Measurements from ENCODE around the gene SYPL1.

The SYPL1 gene

DNA sequence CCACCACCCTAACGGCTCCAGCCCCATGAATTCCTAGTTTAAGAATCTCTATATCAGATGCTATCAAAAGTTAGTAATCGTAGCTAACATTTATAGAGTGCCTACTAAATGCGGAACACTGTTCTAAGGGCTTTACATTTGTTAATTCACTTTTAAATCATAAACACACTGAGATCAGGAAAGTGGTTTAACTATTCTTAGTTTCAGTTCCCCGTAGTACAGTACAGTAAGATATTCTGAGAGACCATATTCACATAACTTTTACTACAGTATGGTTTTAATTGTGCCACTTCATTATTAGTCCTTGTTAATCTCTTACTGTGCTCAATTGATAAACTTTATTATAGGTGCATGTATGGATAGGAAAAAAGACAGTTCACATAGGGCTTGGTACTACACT lies 22.5 kb downstream of the SYPL1 start:
- DNase-seq: no peak

DNA sequence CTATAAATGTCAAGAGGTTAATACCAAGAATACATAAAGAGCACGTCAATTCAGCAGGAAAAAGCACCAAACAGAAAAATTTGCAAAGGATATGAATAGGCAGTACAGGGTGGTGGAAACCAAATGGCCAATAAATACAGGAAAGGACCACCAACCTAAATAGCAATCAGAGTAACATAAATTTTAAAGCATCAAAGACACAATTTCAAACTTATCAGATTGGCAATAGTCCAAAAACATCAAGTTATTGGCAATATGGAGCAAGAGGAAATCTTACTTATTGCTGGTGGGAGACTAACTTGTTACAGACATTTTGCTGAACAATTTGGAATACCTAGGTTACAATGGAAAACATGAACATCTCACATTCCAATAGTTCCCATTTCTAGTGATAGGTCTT lies 24.1 kb downstream of the SYPL1 start:
- DNase-seq: no peak

DNA sequence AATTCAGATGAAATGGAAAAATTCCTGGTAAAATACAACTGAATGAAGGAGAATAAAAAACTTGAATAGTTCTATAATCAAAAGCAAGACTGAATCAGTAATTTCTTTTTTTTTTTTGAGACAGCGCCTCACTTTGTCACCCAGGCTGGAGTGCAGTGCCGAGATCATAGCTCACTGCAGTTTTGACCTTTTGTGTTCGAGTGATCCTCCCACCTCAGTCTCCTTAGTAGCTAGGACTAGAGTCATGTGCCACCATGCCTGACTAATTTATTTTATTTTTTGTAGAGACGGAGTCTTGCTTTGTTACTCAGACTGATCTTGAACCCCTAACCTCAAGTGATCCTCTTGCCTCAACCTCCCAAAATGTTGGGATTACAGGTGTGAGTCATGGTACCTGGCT lies 26.1 kb downstream of the SYPL1 start:
- no peak for DNase-seq

DNA sequence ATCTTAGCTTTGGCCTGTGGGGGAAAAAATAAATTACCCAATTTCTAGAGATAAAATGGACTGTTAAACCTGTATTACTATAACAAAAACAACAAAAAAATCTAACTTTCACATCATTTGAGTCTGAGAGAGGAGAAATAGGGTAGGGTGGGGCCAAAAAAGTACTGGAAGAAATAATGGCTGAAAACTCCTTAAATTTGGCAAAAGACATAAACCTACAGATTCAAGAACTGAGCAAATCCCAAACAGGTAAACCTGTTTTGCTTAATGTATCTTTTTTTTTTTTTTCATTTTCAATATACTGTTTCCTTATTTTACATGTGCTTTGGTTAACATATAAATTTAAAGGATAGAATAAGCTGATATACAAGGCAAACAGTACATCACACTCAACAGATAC lies 27.1 kb downstream of the SYPL1 start:
- no peak for DNase-seq

DNA sequence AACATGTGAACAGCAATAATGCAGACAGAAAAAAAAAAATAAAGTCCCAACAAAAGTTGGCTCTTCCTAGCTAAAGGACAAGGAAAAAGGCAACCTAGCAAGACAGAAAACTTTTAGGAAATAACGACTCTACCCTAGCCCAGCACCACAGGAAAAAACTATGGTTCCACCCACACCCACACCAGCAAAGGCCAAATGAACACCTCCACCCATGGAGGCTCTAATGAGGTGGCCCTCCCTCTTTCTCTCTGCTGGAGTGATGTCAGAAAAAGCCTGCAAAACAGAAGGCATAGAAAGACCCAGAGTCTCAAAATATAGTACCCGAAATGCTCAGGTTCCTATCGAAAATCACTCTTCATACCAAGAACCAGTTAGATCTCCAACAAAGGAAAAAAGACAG lies 28.4 kb downstream of the SYPL1 start:
- no peak for DNase-seq

DNA sequence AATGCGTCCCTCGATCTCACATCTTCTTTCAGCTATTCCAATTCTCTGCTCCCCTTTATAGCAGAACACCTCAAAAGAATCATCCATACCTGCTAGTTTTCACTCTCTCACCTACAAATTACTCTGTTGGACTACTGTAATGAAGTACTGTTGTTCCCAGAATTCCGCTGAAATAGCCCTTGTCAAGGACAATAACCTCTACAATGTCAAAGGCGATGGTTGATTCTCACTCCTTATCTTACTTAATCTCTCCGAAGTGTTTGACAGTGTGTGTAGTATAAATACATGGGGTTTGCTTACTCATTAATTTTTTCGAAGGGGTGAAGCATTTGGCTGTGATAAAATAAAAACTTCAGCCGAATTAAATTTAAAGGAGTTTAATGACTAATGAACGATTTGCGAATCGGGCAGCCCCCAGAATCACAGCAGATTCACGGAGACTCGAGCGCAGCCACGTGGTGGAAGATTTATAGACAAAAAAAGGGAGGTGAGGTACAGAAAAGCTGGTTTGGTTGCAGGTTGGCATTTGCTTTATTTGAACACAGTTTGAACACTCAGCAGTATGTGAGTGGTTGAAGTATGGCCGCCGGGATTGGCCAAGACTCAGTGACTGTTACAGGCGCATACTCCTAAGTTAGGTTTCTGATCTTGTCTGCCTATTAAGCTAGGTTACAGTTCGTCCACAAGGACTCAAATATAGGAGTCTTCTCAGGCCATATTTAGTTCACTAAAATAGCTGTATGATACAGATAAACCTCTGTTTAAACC lies 29.8 kb downstream of the SYPL1 start:
- no peak for DNase-seq

DNA sequence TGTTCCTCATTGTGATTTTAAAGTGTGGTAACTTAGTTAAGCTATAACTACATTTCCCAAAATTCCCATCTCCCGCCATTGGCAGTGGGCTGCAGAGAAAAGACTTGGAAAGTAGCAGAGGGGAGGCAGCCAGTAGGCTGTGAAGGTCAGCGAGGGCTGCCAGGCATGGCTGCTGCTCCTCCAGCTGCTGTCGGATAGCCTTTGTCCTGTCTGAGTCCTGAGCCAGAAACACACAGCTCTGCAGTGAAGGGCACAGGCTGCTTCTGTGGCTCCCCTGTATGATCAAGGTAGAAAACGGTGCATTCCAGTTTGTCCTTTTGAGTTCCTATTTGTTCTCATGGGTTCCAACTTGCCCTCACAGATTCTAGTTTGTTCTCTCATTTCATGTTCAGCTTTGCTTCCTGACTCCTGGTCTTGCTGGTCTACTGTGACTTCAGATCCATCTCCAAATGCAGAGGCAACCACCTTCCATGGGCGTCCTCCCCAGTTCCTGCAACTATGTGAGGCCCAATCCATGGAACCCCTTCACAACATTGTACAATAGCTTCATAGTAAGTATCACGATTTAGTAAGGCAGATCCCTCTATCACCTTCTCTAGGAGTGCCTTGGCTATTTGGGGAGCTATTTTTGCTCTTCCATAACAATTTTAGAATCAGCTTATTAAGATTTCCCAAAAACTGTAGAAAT lies 31.7 kb downstream of the SYPL1 start:
- DNase-seq: no peak

DNA sequence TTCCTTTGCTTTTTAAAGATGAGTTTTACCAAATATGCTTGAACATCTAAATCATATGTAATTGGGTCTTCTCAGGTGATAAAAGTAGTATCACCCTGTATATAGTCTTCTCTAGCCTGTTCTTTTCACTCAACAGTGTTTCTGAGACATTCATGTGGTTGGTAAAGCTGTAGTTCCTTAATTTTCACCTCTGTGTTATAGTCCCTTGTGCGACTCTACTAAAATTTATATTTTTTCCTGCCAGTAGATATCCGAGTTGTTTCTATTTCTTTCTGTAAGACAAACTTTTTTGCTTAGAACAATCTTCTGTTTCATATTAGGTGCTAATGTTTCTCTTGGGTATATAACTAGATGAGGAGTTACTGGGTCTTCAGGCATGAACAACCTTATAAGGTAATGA lies 35.6 kb downstream of the SYPL1 start:
- DNase-seq: no peak

DNA sequence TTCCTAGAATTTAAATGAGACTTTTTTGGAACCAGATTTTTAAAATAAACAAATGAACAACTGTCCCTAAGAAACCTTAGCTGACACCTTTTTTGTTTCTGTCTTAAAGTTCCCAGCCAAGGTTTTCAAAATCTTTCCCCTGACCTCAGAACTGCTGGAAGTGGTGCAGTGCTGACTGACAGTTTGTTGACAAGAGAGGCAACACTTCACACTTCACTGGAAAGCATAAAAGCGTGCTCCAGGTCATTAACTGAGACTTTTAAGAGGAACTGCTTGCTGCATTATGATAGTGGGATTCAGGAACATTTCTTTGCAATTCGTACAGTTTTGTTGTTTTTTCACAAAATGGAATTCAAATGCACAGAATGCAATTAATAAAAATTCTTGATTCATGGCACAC lies 36.2 kb downstream of the SYPL1 start:
- DNase-seq: peak; percentile 69

DNA sequence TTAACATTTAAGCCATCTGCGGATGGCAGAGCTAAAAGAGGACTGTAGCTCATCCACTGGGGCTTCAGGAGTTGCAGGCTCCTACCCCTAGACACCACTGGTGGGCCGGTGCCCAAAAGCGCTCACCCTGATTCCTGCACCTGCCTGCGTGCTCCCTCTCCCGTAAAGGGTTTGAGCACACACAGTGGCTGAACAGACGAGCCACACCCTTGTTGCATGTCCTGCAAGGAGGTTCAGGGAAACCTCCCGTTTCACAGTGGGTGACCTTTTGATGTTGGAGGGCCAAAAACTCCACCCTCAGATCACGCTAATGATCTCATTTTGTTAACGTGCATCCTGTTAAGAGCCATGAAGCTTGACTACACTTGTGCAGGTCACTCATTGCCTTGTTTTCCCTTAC lies 37.9 kb downstream of the SYPL1 start:
- peak; percentile 82 for DNase-seq

DNA sequence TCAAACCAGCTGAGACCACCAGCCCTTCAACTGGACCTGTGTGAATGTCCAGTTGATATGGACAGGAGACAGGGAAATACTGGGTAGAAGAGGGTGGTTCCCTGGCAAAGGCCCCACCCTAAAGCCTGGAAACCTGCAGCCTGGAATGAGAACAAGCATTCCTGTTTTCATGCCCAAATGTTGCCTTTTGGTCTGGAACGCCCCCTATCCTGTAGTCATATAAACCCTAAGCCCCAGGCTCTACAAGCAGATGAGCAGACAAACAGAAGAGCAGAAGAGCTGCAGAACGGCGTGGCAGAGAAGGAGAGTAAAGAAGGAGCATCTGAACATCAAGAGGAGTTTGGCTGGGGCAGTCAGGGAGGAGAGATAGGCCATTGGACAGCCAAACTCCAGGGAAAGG lies 38.4 kb downstream of the SYPL1 start:
- peak; percentile 29 for DNase-seq

DNA sequence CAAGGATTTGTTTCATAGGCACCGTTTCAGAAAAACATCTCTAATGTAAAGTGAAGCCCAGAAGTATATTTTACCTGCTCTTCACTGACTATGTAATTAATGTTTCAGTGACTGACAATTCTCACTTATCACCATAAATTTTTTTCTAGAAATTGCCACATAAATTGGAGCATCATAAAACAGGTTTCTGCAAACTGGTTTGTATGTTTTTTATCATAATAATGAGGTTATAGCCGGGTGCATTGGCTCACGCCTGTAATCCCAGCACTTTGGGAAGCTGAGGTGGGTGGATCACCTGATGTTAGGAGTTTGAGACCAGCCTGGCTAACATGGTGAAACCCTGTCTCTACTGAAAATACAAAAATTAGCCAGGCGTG lies 39.4 kb downstream of the SYPL1 start:
- DNase-seq: no peak

DNA sequence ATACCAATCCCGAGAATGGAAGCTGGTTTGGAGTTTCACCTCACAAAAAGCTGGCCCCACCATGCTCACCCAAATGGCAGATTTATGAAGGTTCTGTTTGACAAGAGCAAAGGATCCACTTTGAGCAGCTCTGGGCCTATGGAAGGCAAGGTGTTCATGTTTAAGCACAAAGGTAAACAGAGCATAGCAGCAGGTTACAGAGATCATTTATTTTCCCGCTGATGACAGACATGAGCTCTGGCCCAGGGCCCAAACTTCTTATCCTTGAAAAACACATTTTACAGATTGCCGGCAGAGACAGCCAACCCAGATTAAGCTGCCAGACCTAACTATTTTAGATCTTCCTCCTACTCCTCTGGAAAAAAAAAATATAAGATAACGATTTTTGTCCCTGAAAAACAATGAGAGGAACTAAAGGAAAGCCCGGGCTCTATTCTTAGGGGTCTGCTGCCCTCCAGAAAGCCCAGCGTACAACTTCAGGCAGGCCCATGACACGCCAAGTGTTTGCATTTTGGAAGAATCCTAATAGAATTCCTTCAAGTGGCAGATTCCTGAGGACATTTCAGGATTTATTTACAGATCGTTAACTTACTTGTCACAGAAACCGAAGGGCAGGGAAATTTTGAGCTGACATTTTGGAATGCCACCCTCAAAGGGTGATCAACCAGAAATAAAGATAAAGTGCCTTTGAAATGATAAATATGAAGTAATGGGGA lies 40.0 kb downstream of the SYPL1 start:
- peak; percentile 94 for DNase-seq

DNA sequence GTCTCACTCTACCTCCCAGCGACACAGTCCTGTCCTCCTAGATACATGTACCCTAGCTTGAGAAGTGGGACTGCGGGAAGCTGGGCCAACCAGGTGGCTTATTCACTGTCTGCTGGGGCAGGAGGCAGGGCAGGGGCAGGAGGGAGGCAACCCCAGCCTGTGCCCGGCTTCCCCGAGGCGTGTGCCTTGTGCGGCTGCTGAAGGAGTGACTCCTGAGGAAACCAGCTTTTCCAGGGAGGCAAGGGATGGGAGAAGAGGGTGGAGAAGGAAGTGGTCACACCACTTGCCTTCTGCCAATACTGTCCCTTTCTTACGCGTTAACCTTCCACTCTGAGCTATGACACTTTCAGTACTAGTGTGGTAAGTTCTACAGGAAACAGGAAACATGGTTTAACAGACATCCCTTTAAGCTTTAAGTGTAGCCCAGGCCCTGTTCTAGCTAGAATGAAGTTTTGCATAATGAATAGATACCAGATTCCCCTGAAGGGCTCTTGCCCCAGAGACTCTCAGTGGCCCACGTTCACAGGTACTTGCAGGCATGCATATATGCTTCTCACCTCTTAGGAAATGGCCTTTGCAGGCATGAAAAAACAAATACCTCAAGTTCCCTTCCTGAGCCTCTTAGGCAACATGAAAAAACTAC lies 40.6 kb downstream of the SYPL1 start:
- peak; percentile 66 for DNase-seq

DNA sequence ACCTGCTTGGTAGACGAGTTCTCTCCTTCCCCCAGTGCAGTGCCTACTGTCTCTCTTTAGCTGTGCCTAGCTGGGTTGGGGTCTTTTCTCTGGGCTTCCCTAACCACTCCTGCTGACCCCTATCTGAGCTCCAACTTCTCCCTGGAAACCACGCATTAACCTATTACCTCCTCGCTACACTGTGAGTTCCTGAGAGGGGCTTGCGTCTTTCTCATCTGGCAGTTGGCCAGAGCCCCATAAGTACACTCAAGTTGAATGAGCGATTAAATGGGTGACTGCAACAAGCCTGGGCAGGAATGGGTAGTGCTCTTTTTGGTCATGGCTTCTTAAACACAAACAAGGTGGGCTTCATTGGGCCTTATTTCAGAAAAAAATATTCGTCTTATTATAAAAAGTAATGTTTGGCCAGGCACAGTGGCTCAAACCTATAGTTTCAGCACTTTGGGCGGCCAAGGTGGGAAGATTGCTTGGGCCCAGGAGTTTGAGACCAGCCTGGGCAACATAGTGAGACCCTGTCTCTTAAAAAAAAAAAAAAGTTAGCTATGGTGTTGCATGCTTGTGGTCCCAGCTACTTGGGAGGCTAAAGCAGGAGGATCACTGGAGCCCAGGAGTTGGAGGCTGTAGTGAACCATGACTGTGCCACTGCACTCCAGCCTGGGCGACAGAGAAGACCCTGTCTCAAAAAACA lies 41.4 kb downstream of the SYPL1 start:
- peak; percentile 91 for DNase-seq

DNA sequence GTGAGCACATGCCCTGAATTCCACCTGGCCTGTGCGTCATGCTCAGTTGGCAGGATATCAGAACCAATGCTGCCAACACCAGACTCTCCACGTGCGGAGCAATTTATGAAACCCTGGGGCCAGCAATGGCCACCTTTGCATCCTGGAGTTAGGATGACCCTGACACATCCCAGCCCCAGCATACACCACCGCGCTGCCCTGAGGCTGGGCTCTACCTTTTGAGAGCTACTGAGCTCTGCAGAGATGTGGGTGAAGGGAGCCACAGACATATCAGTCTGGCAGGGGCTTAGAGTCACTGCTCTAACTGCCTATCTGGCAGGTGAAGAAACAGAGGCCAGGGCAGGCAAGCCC lies 41.9 kb downstream of the SYPL1 start:
- DNase-seq: peak; percentile 70

DNA sequence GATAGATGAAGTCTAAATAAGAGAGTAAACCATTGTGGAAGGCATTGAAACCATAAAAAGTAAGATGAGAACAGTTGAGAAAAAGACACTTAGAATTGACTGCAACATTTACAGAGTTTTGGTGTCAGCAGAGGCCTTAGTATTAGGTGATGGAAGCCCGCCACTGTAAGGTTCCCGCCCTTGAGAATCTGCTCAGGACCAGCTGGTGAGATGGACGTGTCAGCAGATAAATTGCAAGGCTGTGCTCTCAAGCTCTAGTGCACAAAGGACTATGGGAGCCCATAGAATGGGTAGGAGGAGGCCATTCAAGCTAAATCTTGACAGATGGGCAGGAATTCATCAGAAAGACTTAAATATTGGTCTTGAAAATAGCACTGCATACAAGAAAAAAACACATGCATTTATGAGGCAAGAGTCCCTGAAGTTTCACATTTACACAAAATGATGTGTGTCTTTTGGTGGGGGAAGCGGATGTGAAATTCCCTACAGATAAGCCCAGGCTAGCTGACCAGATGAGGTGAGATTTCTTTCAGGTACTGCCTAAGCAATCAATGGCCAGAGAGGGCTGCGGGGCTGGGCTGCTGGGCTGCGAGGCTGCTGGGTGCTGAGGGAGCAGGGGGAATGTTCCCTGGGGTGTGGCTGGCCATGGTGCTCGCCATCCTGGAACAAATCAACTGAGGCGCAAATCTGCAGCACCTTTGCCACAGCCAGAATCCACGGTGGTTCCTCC lies 42.5 kb downstream of the SYPL1 start:
- DNase-seq: peak; percentile 51

DNA sequence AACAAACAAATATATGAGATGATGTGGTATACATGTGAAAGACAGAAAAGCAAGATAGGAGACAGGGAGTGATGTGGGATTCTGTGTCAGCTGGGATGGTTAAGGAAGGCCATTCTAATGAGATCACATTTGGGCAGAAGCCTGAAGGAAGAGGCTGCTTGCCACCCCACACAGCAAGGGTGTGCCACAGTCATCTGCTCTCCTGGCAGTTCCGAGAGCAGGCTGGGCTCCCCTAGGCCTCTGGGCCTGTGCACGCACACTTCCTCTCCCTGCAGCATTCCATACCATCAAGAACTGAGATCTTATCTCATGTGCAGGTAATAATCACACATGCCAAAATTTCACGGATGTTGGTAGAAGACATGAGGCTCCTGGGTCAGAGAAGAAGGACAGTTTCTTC lies 43.1 kb downstream of the SYPL1 start:
- no peak for DNase-seq

DNA sequence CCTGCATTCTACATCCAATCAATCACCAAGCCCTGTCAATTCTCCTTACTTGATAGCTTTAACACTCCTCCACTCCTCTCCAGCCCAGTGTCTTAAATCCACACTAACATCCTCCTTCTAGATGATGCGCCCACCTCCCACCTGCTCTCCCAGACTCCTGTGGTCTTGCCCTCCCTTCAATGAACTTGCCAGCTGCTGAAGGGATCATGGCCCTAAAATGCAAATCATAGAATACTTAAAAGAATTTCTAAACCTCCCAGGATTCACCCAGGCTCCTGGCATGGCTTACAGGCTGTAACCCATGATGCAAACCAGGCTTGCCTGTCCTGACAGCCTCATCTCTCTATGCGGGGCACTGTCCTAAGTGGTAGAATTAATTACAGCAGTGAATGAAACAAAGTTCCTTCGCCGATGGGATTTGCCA lies 43.6 kb downstream of the SYPL1 start:
- DNase-seq: peak; percentile 24

DNA sequence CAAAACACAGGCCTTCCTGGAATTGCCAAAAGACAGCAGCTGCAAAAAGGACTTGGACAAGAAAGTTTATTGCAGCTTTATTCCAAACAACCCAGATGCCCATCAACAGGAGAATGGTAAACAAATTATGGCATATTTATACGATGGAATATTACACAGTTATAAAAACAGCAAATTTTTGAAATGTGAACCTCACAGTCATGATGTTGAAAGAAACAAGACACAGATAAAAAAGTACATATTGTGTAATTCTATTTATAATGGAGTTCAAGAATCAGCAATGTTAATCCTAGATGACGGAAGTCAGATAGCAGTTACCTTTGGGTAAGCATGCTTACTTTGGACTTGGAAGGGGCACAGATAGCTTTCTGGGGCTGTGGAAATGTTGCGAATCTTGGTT lies 44.4 kb downstream of the SYPL1 start:
- DNase-seq: no peak

DNA sequence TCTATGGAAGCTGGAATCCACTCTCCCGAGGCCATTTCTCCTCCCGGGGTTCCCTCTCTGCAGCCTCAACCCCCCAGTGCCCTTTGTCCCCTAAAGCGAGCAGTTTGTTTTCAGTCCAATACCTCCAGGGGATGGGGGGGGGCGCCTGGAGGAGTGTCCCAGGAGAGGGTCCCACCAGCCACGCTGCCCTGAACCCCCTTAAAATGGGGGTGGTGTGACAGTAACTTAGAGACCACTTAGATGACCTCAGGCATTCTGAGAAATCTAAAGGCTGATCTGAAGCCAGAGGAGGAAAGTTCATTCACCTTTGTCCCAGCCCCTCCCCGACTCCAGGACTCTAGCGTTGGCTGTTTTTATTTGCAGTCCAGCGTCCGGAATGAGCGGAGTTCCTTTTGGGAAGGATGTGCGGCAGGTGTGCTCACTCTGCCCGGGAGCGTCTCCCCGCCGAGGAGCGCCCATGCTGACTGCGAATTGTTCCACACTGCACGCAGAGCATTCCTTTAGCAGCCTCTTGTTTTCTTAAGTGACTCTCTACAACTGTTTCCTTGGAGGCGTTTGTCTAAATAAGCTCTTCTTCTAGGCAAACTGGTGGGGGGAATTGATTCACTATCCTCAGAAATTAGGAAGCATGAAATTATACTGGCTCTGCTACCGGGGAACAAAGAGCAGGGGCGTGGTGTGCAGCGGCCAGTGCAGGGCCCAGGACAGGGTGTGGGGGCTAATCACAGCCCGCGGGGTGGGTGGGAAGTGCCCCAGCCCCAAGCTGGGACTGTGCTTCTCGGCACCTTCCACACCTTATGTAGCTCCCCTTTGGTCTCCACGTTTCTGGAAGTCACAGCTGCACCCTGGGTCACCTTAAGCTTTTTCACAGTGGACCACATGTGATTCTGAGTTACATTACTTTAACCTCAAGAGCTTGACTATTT lies 46.3 kb downstream of the SYPL1 start:
- peak; percentile 70 for DNase-seq
